Endothelial cell of umbilical vein (primary cell): ENCODE data around the gene ZNFX1. TPM values are rescaled to one million over a fixed set of nuclear protein-coding genes. Genes with fewer than 3 reads are reported as not detected.

ENCODE experiments used
- BruUV-seq: library from RNA; stranded (reverse); fragments of 400-500 nt; replicated peaks from 2 replicates; lab custom pipeline; 2021; lab: Mats Ljungman, UMichigan
- CTCF ChIA-PET: fragments of 300-600, 350-600 bp; sonication (Branson Sonifier 250); formaldehyde crosslinking; loops from one replicate; lab custom pipeline; 2021; ENCODE audit warnings: antibody characterized with exemption, inconsistent platforms; lab: Charles Lee
- POLR2A ChIA-PET: fragments of 300-600, 350-600 bp; sonication (Branson Sonifier 250); formaldehyde crosslinking; loops from one replicate; lab custom pipeline; 2021; ENCODE audit warnings: antibody characterized with exemption, inconsistent platforms; lab: Charles Lee
- DNase-seq: peaks from one replicate; pipeline ENCODE4 v3.0.0-alpha.2; 2011; ENCODE audit warnings: low read depth, low spot score
- FAIRE-seq: peaks from 2 replicates; lab custom pipeline; 2011; peaks lifted over from hg19 to GRCh38; lab: Jason Lieb, UNC
- H2AFZ ChIP-seq: 2 replicates; pipeline ENCODE4 v1.6.0; 2012; ENCODE audit warnings: low read depth, low read length, control low read depth, inconsistent platforms
- H3K27ac ChIP-seq: 2 replicates; pipeline ENCODE4 v1.5.1; 2011; ENCODE audit warnings: low read depth, mild to moderate bottlenecking, control low read depth, low read length, moderate library complexity; ENCODE audit not compliant: insufficient read depth
- H3K27me3 ChIP-seq, 2 experiments: 2 replicates each; pipeline versions ENCODE4 v1.6.0 to v1.6.1; 2011; ENCODE audit warnings: low read length in 2 of 2, mixed read lengths in 1 of 2; ENCODE audit not compliant: control insufficient read depth in 2 of 2, insufficient read depth in 2 of 2
- H3K36me3 ChIP-seq, 2 experiments: 2 replicates in 1 of 2; 3 replicates in 1 of 2; pipeline ENCODE4 v1.5.1; 2011; ENCODE audit warnings: low read length in 2 of 2, mild to moderate bottlenecking in 1 of 2, moderate library complexity in 1 of 2; ENCODE audit not compliant: control insufficient read depth in 2 of 2, insufficient read depth in 2 of 2; ENCODE audit errors: extremely low read depth in 1 of 2
- H3K4me1 ChIP-seq: 3 replicates; pipeline ENCODE4 v1.5.1; 2011; ENCODE audit warnings: mild to moderate bottlenecking, low read length; ENCODE audit not compliant: control insufficient read depth, insufficient read depth; ENCODE audit errors: extremely low read depth
- H3K4me2 ChIP-seq: 2 replicates; pipeline ENCODE4 v1.6.1; 2011; ENCODE audit warnings: low read length, control low read depth, mixed read lengths; ENCODE audit not compliant: insufficient read depth
- H3K4me3 ChIP-seq, 3 experiments: fragments of 200-600 bp in 1 of 3; sonication (generic), shearing (Covaris generic) in 1 of 3; replicated peaks in 1 of 3; 2 replicates each; pipeline ENCODE4 v1.5.1; 2011 to 2016; ENCODE audit warnings: control low read depth in 3 of 3, low read length in 3 of 3, mild to moderate bottlenecking in 2 of 3, inconsistent platforms in 1 of 3, low read depth in 1 of 3, moderate library complexity in 1 of 3; ENCODE audit not compliant: insufficient read depth in 1 of 3
- H3K79me2 ChIP-seq: 2 replicates; pipeline ENCODE4 v1.6.0; 2012; ENCODE audit warnings: low read length, inconsistent platforms; ENCODE audit not compliant: control insufficient read depth, insufficient read depth
- H3K9ac ChIP-seq: replicated peaks from 2 replicates; pipeline ENCODE3; 2011; ENCODE audit warnings: low read length, control low read depth; ENCODE audit not compliant: insufficient read depth; ENCODE audit errors: extremely low read depth
- H3K9me1 ChIP-seq: replicated peaks from 3 replicates; pipeline ENCODE4 v1.6.0; 2011; ENCODE audit warnings: mild to moderate bottlenecking, low read length; ENCODE audit not compliant: control insufficient read depth, insufficient read depth; ENCODE audit errors: extremely low read depth
- H3K9me3 ChIP-seq: replicated peaks from 2 replicates; pipeline ENCODE4 v1.5.1; 2012; ENCODE audit warnings: low read length, inconsistent platforms; ENCODE audit not compliant: control insufficient read depth, insufficient read depth
- H4K20me1 ChIP-seq: replicated peaks from 2 replicates; pipeline ENCODE3; 2011; ENCODE audit warnings: mild to moderate bottlenecking, low read length; ENCODE audit not compliant: control insufficient read depth, insufficient read depth; ENCODE audit errors: extremely low read depth
- EZH2 ChIP-seq: IDR thresholded peaks from 2 replicates; pipeline ENCODE4 v1.6.1; 2012; ENCODE audit warnings: borderline replicate concordance, low read depth, mild to moderate bottlenecking, moderate library complexity, low read length, inconsistent platforms; ENCODE audit not compliant: severe bottlenecking
- GATA2 ChIP-seq: IDR thresholded peaks from 2 replicates; pipeline ENCODE4 v1.7.0; 2011; ENCODE audit warnings: low read depth, mild to moderate bottlenecking, moderate library complexity, mixed read lengths, low read length; ENCODE audit not compliant: insufficient read length, insufficient read depth
- MYC ChIP-seq: IDR thresholded peaks from one replicate; pipeline ENCODE4 v1.6.1; 2011; ENCODE audit warnings: mild to moderate bottlenecking, low read depth, low read length
- POLR2AphosphoS5 ChIP-seq: IDR thresholded peaks from 2 replicates; pipeline ENCODE4 v1.6.1; 2012; ENCODE audit warnings: low read depth, mild to moderate bottlenecking, control low read depth, low read length, moderate library complexity; ENCODE audit not compliant: insufficient read depth
- dilution Hi-C: fragments of 300-500 bp; cut with MboI; formaldehyde crosslinking; loops from one replicate; pipeline ENCODE4 v1.15.0; 2019; ENCODE audit warnings: low sequenced_read_pairs; ENCODE audit not compliant: extremely low pct_ligation_motif_present
- intact Hi-C: fragments of 100-400 bp; cut with micrococcal nuclease; formaldehyde crosslinking; loops from one replicate; pipeline ENCODE4 v1.10.0; 2022
- polyA plus RNA-seq, 4 experiments: library from polyadenylated mRNA; depleted of rRNA in 3 of 4; stranded (reverse) in 3 of 4; unstranded in 1 of 4; fragments of >200 nt; gene quantifications; 2 replicates each; pipeline versions ENCODE4 v1.2.1 to v1.2.3, GENCODE V29; 2011 to 2012; ENCODE audit warnings: missing spikeins in 1 of 4
- total RNA-seq: library from RNA; stranded (reverse); gene quantifications from 2 replicates; pipeline ENCODE4 v1.2.3, GENCODE V29; 2021

ZNFX1 gene
- total and polyA plus RNA-seq, 2 donors (not counting 3 experiments of a cell fraction or from before 2014, with no cell fraction given) = 8.3 to 27.9 TPM

GRCh38 chr20:49291200-49291599 lies 13.3 kb upstream of the ZNFX1 start:
- dilution Hi-C loops (no loop called here), intact Hi-C loops (no loop called here)
- Histone ChIP-seq H2AFZ (no peak overlapping the region), H4K20me1 (peaks cover 8% of the 10 kb centered on the region), H3K79me2 (peaks cover 19% of the 10 kb centered on the region), H3K9me3 (no peaks in the 10 kb centered on the region), H3K4me3 (no peak overlapping the region), H3K4me2 (no peak overlapping the region), H3K27ac (no peak overlapping the region), H3K27me3 (no peaks in the 10 kb centered on the region), H3K36me3 (peaks cover 38 to 42% of the 10 kb centered on the region in 2 experiments), H3K9ac (no peak overlapping the region), H3K4me1 (peaks cover 22% of the 10 kb centered on the region), H3K9me1 (no peaks in the 10 kb centered on the region)
- ChIA-PET POLR2A (no interaction called here), CTCF (interaction anchor here (0.9 to 2.4 kb wide), 3 partner anchors 12 to 45 kb away, joined by 3 to 11 read pairs (median 3); no protein-coding TSS in a partner anchor)
- no peak for FAIRE-seq
- BruUV-seq = no TSS peak
- TF ChIP-seq POLR2AphosphoS5 = peak; percentile 14
- TF ChIP-seq EZH2 = no peak
- no peak for DNase-seq

- peaks cover 43 to 47% of the 10 kb centered on the region in 2 experiments for H3K36me3 ChIP-seq
- H3K4me3 ChIP-seq = no peak overlapping the region
- H2AFZ ChIP-seq = no peak overlapping the region
- peaks cover 13% of the 10 kb centered on the region for H4K20me1 ChIP-seq
- H3K4me2 ChIP-seq = no peak overlapping the region
- no peak overlapping the region for H3K27ac ChIP-seq
- dilution Hi-C loops (no loop called here), intact Hi-C loops (no loop called here)
- H3K9ac ChIP-seq = no peak overlapping the region
- BruUV-seq = no TSS peak
- no peak for DNase-seq
- peaks cover 24% of the 10 kb centered on the region for H3K79me2 ChIP-seq
- no peaks in the 10 kb centered on the region for H3K9me3 ChIP-seq
- peaks cover 27% of the 10 kb centered on the region for H3K4me1 ChIP-seq
- ChIA-PET POLR2A (interaction anchor here (0.6 to 0.7 kb wide), 2 partner anchors 23 to 101 kb away, joined by 3 to 5 read pairs; no protein-coding TSS in a partner anchor), CTCF (interaction anchor here (0.9 to 2.4 kb wide), 4 partner anchors 12 to 251 kb away, joined by 3 to 11 read pairs (median 3); no protein-coding TSS in a partner anchor)
- H3K27me3 ChIP-seq = no peaks in the 10 kb centered on the region
- TF ChIP-seq GATA2 = no peak
- TF ChIP-seq MYC = no peak
- peak; percentile 15 for TF ChIP-seq POLR2AphosphoS5
- no peaks in the 10 kb centered on the region for H3K9me1 ChIP-seq
- FAIRE-seq = peak; percentile 4
Observed at GRCh38 chr20:49290608-49291191, 12.8 kb upstream of the ZNFX1 start.
